Ishikawa (cell line): ENCODE measurements around the gene R3HDM2.

Source experiments
- CEBPB ChIP-seq: IDR thresholded peaks from 2 replicates; pipeline ENCODE4 v1.6.1; 2012
- CREB1 ChIP-seq: IDR thresholded peaks from 2 replicates; pipeline ENCODE4 v1.6.1; 2012; ENCODE audit warnings: low read depth
- EGR1 ChIP-seq: IDR thresholded peaks from 2 replicates; pipeline ENCODE4 v1.6.1; 2012
- EP300 ChIP-seq: IDR thresholded peaks from 2 replicates; pipeline ENCODE4 v1.6.1; 2012; ENCODE audit warnings: borderline replicate concordance
- FOXM1 ChIP-seq: IDR thresholded peaks from 2 replicates; pipeline ENCODE4 v1.6.1; 2012; ENCODE audit warnings: low read depth, borderline replicate concordance
- MAX ChIP-seq: IDR thresholded peaks from 2 replicates; pipeline ENCODE4 v1.6.1; 2012
- NFIC ChIP-seq: IDR thresholded peaks from 2 replicates; pipeline ENCODE4 v1.6.1; 2012
- RAD21 ChIP-seq: IDR thresholded peaks from 2 replicates; pipeline ENCODE4 v1.6.1; 2012; ENCODE audit warnings: low read depth
- REST ChIP-seq: IDR thresholded peaks from 2 replicates; pipeline ENCODE4 v1.6.1; 2012; ENCODE audit warnings: low read depth, mild to moderate bottlenecking
- TAF1 ChIP-seq: IDR thresholded peaks from 2 replicates; pipeline ENCODE4 v1.6.1; 2012; ENCODE audit warnings: low read depth, mild to moderate bottlenecking
- TCF12 ChIP-seq: IDR thresholded peaks from 2 replicates; pipeline ENCODE4 v1.6.1; 2012; ENCODE audit warnings: low read depth
- TEAD4 ChIP-seq: IDR thresholded peaks from 2 replicates; pipeline ENCODE4 v1.6.1; 2012
- YY1 ChIP-seq: IDR thresholded peaks from 2 replicates; pipeline ENCODE4 v1.6.1; 2012; ENCODE audit warnings: low read depth
- ZBTB7A ChIP-seq: IDR thresholded peaks from 2 replicates; pipeline ENCODE4 v1.6.1; 2012; ENCODE audit warnings: low read depth
- TF ChIP-seq, protein P1 (sequence below): IDR thresholded peaks from 2 replicates; pipeline ENCODE4 v1.6.1; 2012

Gene R3HDM2

DNA sequence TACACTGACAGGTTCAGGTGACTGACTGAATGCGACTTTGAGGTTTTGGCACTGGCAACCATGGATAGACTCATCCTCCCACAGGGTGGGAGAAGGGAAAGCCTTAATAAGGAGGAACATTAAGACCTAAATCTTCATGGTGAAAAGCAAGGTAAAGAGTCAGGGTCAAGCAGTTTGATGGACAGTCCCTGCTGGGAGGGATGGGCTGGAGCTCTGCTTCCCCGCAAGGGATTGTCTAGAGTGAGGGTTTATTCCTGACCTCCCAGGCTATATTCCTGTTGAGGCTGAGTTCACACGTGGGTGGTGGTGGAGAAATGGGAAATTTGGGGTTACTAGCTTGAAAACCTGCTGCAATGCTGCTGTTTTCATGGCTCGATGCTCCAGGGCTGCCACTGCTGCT, 170.5 kb downstream of the R3HDM2 start:
- no peak for TF ChIP-seq RAD21
- TF ChIP-seq NFIC: no peak
- TF ChIP-seq MAX: no peak
- TF ChIP-seq, protein P1, sequence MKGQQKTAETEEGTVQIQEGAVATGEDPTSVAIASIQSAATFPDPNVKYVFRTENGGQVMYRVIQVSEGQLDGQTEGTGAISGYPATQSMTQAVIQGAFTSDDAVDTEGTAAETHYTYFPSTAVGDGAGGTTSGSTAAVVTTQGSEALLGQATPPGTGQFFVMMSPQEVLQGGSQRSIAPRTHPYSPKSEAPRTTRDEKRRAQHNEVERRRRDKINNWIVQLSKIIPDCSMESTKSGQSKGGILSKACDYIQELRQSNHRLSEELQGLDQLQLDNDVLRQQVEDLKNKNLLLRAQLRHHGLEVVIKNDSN: no peak
- TF ChIP-seq TEAD4: no peak
- TF ChIP-seq EGR1: no peak
- TF ChIP-seq REST: no peak

- no peak for TF ChIP-seq NFIC
- TF ChIP-seq, protein P1: no peak
- no peak for TF ChIP-seq TEAD4
- no peak for TF ChIP-seq EGR1
- no peak for TF ChIP-seq EP300
- no peak for TF ChIP-seq YY1
- no peak for TF ChIP-seq FOXM1
- no peak for TF ChIP-seq REST
- no peak for TF ChIP-seq MAX
- TF ChIP-seq TAF1: no peak
- no peak for TF ChIP-seq ZBTB7A
- no peak for TF ChIP-seq CREB1
- TF ChIP-seq RAD21: no peak
- no peak for TF ChIP-seq TCF12
- TF ChIP-seq CEBPB: no peak
Observed at GRCh38 chr12:57258977-57259970, 171.6 kb downstream of the R3HDM2 start.

GRCh38 chr12:57255916-57256315, 174.9 kb downstream of the R3HDM2 start:
- TF ChIP-seq TCF12: no peak
- TF ChIP-seq EP300: no peak
- TF ChIP-seq RAD21: no peak
- TF ChIP-seq YY1: no peak
- no peak for TF ChIP-seq ZBTB7A
- no peak for TF ChIP-seq CREB1
- no peak for TF ChIP-seq TEAD4
- no peak for TF ChIP-seq MAX
- TF ChIP-seq FOXM1: no peak

GRCh38 chr12:57254506-57255280, 176.2 kb downstream of the R3HDM2 start:
- TF ChIP-seq REST (peak; percentile 72), TAF1 (no peak), TEAD4 (no peak), YY1 (no peak), NFIC (no peak), EP300 (no peak), CEBPB (no peak)
